NCI-H2081 treated with DMSO at 0.1 percent for 48 hours (cell line): ENCODE measurements around the gene CHCHD6.

Experiments
- DNase-seq: peaks from one replicate; lab custom pipeline; 2025; lab: John Stamatoyannopoulos, UW

Gene CHCHD6

DNA sequence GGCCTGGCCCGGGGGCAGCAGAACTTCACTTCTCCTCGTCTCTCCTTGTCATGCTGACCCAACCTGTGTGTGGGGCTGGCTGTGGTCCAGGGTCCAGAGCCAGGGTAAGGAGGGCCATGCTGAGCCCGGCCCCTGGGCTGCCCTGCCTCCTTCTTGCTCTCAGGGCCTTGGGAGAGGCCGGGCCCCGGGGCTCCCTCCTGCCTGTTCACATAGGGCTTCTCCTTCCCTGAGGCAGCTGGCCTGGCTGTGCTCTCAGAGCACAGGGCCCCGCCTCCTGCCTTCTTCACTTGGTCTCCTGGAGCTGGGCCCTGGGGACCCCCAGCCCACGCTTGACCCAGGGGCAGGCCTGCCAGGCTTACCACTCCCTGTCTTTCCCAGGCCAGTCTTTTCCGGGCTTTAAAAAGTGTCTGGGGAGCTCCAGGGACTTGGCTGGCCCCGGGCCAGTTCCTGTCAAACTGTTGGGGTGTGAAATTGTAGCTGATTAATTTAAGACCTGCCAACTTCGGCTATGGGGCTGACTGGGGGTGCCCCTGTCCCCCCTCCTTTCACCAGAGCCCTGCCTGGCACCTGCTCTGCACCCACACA lies 290.7 kb downstream of the CHCHD6 start:
- DNase-seq, result no peak

DNA sequence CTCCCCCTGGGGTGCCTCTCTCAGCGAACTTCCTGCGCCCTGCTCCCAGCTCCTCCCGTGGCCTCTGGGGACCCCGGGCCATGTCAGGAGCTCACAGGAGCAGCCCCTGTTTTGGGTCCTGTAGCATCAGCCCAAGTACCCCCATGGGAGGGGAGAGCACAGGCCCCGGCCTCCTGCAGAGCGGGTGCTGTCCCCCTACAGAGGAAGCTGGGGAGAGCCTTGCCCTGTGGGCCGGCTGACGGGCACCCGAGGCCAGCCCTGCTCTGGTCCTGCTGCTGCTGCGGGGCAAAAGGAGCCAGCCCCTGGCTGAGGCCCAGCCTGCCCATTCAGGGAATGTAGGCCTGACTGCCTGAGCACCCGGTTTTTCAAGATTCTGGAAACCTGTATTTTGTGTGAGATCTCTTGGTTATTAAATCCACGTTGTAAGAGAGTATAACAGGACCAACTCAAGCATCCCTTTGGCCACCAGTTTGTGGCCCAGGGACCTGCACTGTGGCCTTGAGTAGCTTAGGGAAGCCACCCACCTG lies 291.3 kb downstream of the CHCHD6 start:
- no peak for DNase-seq

DNA sequence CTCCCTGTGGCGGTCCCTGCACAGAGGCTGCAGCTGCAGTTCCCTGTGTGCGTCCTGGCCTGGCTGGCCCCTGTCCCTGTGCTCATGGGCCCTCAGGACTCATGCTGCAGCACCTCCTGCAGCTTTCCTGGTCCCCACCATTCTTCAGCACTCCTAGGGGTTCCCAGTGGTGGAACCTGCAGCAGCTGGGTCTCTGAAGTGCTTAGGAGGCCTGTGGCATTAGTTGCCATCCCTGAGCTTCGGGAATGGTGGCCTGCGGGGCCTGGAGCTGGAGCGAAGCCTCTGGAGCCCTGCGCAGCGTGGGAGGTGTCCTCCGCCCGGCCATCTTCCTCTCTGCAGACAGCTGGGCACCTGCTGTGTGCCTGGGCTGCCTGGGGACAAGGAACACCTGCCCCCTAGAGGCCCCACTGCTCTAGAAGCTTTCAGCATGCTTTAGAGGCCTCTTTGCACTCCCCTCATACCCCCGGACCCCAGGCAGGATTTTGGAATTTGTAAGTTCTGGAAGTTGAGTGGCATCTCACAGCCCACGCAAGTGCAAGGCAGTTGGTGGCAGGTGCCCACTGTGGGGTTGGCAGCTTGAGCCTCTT lies 292.0 kb downstream of the CHCHD6 start:
- no peak for DNase-seq

DNA sequence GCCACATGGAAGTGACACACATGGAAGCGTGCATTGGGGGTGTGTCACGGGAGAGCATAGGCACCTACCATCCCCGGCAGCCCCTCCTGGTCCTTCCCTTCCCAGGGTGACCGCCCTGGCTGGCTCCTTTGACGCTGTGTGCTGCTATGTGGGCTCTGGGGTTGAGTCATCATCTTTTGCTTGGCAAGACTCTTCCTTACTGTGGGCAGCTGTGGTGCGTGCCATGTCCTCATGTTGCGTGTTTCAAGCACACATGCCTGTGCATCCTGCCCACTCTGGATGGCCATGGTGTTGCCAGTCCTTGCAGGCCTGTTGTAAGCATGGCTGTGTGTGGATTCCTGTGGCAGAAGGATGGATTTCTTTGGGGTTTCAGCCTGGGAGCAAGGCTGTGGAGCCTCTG lies 292.9 kb downstream of the CHCHD6 start:
- DNase-seq, result no peak

DNA sequence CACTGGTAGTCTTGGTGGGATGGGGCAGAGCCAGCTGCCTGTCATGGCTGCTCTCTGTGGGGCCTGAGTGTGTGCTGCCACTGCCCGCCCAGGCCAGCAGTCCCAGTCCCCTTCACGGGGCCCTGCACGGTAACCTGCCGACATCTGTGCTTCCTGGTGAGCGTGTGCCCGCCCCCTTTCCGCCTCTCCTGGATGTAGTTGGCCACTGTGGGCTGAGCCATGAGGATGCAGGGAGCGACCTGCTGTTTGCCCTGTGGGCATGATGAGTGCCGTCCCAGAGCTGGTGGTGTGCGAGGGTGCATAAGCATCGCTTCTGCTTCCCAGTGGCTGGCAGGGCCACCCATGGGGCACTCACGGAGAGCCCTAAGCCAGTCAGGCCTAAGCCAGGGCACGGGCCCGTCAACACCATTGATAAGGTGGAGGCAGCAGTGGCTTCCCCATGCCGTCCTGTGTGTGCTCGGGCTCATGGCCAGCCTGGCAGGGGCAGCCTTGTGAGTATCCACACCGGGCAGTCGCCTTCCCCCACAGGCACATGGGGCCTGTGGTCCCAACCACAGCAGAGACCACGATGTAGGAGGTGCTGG lies 293.5 kb downstream of the CHCHD6 start:
- DNase-seq, result no peak

DNA sequence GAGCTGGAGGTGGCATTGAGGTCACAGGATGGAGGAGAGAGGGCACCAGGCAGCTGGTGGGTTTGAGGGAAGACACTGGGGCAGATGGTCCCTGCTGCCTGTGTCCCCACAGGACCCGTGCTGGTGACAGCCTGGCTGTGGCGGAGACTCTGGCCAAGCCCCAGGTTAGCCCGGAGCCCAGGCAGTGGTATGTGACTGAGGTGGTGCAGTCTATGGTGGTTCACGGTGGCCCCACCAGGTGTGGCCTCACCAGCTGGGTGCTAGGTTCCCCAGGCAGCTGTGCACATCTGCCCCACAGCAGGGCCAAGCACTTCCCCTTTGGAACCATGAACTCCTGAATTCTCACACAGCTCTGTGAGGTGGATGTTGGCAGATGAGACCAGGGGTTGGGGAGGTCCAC lies 294.3 kb downstream of the CHCHD6 start:
- no peak for DNase-seq

DNA sequence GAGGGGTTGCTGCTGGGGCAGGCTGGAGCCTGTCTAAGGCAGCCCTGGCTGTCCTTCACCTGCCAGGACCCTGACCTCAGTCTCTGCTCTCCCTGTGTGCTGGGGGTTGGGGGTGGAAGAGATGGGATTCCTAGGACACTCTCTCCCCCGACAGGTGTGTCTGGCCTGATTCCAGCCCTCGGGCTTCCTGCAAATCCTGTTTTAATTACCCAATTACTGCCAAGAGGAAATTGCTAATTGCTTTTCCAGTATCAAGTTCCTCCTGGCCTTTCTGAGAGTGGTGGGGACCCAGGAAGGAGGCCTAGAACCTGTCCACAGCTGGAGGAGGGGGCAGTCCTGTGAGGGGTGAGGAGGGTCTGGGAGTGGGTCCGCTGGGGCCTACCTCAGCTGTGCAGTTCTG lies 294.7 kb downstream of the CHCHD6 start:
- peak; percentile 53 for DNase-seq

DNA sequence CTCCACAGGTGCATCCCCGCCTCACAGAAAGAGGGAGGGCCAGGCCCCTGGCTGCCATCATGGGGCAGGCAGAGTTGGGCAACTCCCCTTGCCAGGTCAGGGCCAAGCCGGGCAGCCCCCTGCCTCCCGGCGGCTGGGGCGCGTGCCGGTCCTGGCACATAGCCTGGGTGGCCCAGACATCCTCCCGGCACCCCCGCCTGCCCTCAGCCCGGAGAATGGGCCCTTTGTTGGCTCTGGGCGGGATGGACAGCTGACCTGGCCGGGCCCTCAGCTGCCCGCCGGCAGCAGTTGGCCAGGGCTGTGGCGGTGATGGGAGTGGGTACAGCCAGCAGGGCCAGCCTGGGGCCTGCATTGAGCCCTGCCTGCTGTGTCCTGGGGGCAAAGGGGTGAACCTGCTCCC lies 295.3 kb downstream of the CHCHD6 start:
- DNase-seq, result no peak

DNA sequence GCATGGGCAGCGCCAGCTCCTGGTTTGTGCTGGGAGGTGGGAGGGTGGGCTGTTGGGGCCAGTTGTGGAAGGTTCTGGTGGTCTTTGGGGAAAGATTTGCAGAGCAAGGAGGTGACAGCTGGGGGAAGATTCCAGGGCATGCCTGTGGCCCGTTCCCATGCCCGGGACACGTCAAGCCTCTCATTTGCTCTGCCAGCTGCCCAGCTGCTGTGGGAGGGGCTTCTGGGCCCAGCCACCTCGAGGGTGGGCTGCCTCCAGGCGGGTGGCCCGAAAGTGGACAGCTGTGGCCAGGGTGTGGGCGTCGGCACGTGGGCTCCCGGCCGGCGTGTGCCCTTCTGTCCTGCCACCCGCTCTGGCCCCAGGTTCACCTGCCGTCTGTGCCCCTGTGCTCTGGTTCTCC lies 296.1 kb downstream of the CHCHD6 start:
- no peak for DNase-seq

DNA sequence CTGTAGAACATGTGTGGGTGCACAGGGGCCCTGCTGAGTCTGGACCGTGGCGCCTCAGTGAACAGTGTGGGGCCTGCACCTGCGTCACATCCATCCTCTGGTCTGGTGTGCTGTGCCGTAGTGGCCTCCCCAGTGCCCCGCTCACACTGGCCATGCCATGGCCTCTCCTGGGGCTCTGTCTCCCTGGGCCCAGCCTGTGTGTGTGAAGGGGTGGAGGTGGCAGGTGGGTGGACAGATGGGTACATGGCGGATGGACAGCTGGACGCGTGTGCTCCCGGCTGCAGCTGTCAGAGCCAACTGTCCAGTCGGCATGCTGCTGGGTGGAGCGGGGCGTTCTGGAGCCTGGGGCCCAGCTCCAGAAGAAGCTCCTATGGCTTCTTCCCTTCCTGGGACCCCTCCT lies 296.7 kb downstream of the CHCHD6 start:
- DNase-seq, result no peak

DNA sequence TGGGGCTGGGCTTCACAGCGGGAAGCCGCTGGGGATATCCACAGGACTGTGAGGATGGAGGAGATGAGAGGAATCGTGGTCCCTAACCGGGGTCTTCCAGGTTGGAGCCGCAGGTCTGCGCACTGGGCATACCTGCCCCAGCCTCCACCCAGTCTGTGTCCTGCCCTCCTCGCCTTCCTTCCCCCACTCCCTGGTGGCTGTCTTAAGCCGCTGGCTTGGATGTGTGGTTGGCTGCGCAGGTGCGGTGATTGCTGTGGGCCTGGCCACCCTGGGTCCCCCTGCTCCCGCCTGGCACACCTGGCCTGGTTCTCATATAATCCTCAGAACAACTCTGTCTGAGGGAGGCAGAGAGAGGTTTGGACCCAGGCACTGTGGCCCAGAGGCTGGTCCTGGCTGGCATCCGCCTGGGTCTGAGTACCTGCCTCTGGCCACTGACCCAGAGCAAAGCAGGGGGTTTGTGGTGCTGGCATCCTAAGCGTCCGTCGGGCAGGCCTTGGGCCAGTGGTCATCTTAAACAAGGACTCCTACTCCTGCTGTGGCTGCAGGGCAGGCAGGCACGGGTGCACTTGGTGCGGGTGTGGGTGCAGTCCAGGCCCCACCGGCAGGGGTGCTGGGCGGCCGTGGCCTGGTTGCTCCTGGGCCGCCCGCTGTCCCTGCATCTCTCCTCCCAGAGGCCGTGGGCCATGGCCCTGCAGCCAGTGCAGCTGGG lies 297.6 kb downstream of the CHCHD6 start:
- DNase-seq, result no peak

DNA sequence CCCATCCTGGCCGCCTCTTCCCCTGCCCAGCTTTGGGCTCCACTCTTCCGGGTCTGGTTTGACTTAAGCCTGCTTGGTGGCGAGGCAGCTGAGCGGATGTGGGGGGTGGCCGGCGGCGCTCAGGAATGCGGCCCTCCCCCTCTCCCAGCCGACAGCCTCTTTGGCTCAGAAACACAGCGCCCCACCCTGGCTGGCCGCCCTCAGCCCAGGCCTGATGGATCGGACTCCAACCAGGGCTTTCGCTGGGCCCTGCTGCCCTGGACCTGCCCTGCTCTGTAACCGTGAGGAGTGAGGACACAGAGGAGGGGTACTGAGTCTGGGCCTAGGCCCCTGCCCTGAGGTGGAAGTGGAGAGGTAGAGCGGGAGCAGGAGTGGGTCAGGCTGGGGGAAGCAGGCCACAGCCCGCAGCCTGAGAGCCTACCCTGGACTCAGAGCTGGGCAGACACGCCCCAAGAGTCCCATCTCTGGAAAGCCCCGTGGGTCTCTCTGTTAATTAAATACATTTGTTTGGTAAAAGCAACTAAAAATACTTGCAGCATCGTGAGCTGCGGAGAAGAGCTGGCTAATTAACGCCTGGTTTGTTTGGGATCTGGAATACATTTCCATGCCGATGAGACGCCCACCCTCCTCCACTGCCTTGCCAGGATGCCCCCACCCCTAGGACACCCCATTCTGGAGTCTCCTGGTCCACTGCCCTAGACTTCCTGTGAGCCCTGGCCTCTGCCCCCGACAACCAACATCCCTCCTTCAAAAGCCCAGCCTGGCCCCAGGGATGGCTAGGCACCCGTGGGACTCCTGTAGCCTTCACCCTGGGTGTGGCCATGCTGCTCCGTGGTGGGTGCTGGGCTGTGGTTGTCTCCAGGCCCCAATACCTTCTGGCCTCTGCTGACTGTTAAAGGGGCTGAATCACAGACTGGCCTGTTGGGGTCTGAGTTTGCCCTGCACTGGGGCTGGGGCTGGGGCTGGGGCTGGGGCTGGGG lies 298.4 kb downstream of the CHCHD6 start:
- no peak for DNase-seq

DNA sequence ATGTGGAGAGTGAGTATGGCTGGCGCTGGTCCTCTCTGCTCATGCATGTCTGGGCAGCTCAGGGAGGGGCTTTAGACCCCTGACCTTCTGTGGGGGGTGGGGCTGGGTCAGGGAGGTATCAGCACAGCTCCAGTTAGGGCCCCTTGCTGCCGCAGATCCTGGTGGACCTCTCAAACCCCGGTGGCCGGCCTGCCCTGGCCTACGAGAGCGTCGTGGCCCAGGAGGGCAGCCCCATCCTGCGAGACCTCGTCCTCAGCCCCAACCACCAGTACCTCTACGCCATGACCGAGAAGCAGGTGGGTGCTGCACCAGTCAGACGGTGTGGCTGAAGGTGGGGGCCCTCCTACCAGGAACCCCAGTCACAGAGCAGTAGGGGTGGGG lies 299.1 kb downstream of the CHCHD6 start:
- DNase-seq, result no peak

DNA sequence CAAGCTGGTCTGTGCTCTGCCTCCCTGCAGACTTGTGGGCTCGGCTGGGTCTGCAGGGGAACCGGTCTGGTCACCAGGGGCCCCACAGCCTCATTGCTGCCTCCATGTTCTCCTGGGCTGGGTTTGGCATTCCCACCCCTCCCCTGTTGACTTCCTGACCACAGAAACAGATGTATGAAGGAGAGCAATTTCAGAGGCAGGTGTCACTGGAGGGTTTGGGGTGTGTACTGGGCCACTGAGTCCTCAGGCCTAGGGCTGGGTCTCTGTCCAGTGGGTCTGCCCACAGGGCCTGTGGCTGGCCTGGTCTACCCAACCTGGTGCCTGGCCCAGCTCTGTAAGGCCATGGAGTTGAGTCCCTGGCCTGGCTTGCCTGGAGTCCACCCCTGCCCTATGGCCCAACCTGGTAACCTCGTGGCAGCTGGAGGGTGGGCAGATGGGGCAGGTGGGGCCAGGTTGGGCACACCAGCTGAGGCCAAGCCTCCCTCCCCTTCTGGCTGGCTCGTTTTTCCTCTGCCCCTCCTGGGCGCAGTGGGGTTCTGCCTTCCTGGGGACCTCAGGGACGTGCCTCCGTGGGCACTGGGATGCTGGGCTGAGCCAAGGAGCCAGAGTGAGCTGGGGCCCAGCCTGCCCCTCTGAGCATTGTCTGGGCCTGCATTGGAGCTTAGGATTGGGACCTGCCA lies 299.7 kb downstream of the CHCHD6 start:
- no peak for DNase-seq

DNA sequence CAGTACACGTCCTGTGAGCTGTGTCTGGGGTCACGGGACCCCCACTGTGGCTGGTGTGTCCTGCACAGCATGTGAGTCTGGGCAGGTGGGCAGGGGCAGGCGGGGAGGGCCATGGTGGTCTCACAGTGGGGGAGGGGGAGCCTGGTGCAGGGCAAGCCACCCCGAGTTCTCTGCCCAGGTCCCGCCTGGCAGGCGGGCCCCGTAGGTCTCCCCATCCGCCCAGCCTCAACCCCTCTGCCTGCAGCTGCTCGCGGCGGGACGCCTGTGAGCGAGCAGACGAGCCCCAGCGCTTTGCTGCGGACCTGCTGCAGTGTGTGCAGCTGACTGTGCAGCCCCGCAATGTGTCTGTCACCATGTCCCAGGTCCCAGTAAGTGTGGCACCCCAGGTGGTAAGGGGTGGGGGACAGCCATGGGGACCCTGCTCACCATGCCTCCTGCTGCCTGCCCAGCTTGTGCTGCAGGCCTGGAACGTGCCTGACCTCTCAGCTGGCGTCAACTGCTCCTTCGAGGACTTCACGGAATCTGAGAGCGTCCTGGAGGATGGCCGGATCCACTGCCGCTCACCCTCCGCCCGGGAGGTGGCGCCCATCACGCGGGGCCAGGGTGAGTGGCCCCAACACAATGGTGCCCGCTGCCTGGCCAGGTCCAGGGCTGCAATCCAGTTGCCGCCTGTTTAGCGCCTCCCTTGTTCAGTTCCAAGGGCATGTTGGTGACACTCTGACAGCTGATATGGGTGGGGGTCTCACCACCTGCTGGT lies 300.8 kb downstream of the CHCHD6 start:
- DNase-seq, result no peak

DNA sequence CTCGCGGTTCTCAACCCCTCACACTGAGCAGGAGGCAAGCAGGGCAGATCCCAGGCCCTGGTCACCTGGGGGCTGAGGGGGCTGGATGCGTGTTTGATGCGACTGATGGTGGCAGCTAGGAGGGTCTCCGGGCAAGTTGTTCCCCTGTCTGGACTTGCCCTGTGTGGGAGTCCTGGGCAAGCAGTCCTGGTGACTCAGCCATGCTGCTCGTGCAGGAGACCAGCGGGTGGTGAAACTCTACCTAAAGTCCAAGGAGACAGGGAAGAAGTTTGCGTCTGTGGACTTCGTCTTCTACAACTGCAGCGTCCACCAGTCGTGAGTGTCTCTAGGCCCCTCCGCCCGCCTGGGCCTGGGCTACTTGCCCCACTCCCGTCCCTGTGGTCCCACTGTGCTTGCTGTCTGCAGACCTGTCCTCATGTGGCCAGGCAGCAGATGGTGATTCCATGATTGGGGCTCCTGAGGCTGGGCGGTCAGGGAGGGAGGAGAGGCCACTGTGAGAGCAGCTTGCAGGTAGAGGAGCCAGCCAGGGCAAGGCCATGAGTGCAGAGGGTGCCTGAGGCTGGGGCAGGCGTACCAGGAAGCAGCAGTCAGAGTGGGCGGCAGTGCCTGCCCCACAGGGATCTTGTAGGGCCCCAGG lies 301.9 kb downstream of the CHCHD6 start:
- DNase-seq, result no peak

DNA sequence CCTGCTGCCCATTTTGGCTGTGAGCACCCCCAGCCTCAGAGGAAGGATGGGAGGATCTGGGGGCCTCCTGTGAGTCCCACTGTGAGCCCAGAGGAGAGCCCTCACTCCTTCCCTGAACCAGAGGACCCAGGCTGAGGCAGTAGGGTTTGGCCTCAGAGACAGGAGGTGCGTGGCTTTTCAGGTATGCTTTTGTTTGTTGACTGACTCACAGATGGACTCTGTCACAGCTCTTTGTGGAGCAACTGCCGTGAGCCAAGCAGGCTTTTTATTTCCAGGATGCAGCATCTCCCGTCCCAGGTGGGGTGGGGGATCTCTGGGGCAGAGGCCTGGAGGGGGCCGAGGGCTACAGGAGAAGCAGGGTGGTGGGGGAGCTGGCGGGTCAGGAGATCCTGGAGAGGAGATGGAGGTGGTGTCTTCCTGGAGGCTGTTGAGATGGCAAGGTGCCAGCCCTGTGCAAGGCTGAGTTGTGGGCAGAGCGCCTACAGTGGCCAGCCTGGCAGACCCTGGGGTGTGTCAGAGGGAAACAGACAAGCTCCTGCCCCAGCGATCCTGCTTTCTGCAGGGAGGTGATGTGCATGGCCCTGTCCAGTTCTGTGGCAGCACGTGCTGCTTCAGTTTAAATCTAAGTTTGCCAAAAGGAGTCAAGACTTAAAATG lies 302.9 kb downstream of the CHCHD6 start:
- no peak for DNase-seq

DNA sequence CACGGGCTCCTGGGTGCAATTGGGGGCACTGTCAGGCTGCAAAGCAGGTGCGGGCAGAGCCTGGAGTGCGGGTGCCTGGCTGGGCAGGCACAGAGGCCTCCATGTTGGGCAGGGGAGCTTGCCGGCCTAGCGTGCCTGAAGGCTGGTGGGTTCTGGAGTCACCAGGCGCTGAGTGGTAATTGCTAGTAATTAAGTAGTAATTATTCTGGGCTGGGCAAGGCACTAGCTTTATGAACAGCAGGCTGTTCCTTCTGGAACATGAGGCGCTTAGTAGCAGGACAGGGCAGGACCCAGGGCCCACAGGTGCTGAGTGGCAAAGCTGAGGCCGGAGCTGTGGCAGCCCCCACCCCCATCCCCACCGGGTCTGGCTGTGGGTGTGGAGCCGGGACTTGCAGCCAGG lies 304.2 kb downstream of the CHCHD6 start:
- DNase-seq, result peak; percentile 42

DNA sequence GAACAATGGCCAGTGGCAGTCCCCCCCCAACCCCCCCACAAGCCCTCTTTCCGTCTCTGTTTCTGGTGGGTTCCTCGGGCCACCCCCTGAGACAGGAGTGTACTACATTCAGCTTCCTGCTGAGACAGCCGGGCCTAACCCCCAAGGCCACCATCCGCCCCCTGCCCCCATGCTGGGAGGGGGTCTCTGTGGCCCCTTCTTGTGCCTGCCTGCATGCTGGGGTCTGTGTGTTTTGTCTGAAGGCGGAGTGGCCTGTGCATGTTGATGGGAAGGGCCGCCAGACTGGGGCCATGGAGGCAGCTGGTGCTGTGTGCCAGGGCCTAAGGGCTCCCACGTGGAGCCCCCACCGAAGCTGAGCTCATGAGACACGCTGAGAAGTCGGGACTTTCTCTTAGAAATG lies 305.5 kb downstream of the CHCHD6 start:
- DNase-seq, result no peak
